GM23338 (cell line): Measurements from ENCODE around the gene SLC51A. TPM values are rescaled to one million over a fixed set of nuclear protein-coding genes. Genes with fewer than 3 reads are reported as not detected.
A peak's percentile ranks its signal among the peaks of the same experiment; 100 is the strongest.

Source experiments
- ATAC-seq: fragments of 200-7000 bp; cut with Tn5 transposase; 3 replicates; pipeline ENCODE4 v1.9.1; 2020
- DNase-seq: peaks from one replicate; pipeline ENCODE4 v3.0.0-alpha.2; 2015; ENCODE audit warnings: low spot score
- H2AFZ ChIP-seq: fragments of 200-600 bp; sonication (generic); 2 replicates; pipeline ENCODE4 v1.8.0; 2016; ENCODE audit warnings: antibody characterized with exemption, mild to moderate bottlenecking, moderate library complexity
- H3F3A ChIP-seq: fragments of 200-600 bp; sonication (generic); replicated peaks from 2 replicates; pipeline ENCODE4 v1.8.0; 2017; ENCODE audit warnings: antibody characterized with exemption, mixed run types, low read depth
- H3K27ac ChIP-seq: fragments of 200-600 bp; sonication (generic); 2 replicates; pipeline ENCODE4 v1.6.1; 2016; ENCODE audit warnings: low read depth
- H3K27me3 ChIP-seq: fragments of 200-600 bp; sonication (generic); 2 replicates; pipeline ENCODE4 v1.8.0; 2016; ENCODE audit warnings: mild to moderate bottlenecking, mixed run types, moderate library complexity; ENCODE audit not compliant: insufficient read depth
- H3K36me3 ChIP-seq: fragments of 200-600 bp; sonication (generic); 2 replicates; pipeline ENCODE4 v1.8.0; 2016; ENCODE audit warnings: mild to moderate bottlenecking; ENCODE audit not compliant: insufficient read depth
- H3K4me1 ChIP-seq: fragments of 200-600 bp; sonication (generic); 2 replicates; pipeline ENCODE4 v1.8.0; 2016; ENCODE audit warnings: mild to moderate bottlenecking, moderate library complexity; ENCODE audit not compliant: insufficient read depth
- H3K4me2 ChIP-seq: fragments of 200-600 bp; sonication (generic); 2 replicates; pipeline ENCODE4 v1.7.1; 2017; ENCODE audit warnings: mixed run types
- H3K4me3 ChIP-seq: fragments of 200-600 bp; sonication (generic); 2 replicates; pipeline ENCODE4 v1.6.1; 2016; ENCODE audit warnings: mixed run types
- H3K79me2 ChIP-seq: fragments of 200-600 bp; sonication (generic); replicated peaks from 2 replicates; pipeline ENCODE4 v1.8.0; 2017; ENCODE audit warnings: mild to moderate bottlenecking; ENCODE audit not compliant: insufficient read depth
- H3K9me2 ChIP-seq: fragments of 200-600 bp; sonication (generic); 2 replicates; pipeline ENCODE4 v1.8.0; 2017; ENCODE audit not compliant: insufficient read depth
- H4K20me1 ChIP-seq: fragments of 200-600 bp; sonication (generic); replicated peaks from 2 replicates; pipeline ENCODE4 v1.8.0; 2017; ENCODE audit warnings: mild to moderate bottlenecking; ENCODE audit not compliant: insufficient read depth
- H3K27ac Mint-ChIP-seq: 2 replicates; pipeline ENCODE4 v1.8.0; 2020; ENCODE audit warnings: inconsistent platforms, mild to moderate bottlenecking, moderate library complexity, mixed read lengths
- H3K27me3 Mint-ChIP-seq: 3 replicates; pipeline ENCODE4 v1.8.0; 2022; ENCODE audit warnings: low read depth, mild to moderate bottlenecking, moderate library complexity, mixed read lengths, inconsistent platforms; ENCODE audit not compliant: insufficient read depth, poor library complexity
- H3K36me3 Mint-ChIP-seq: 3 replicates; pipeline ENCODE4 v1.8.0; 2021; ENCODE audit warnings: low read depth, mild to moderate bottlenecking, inconsistent platforms, moderate library complexity, mixed read lengths
- H3K4me1 Mint-ChIP-seq: 3 replicates; pipeline ENCODE4 v1.8.0; 2020; ENCODE audit warnings: mild to moderate bottlenecking, inconsistent platforms, mixed read lengths
- H3K4me3 Mint-ChIP-seq: 3 replicates; pipeline ENCODE4 v1.8.0; 2021; ENCODE audit warnings: moderate library complexity, mild to moderate bottlenecking, inconsistent platforms, mixed read lengths
- H3K9me3 Mint-ChIP-seq: 3 replicates; pipeline ENCODE4 v1.8.0; 2020; ENCODE audit warnings: moderate library complexity, mild to moderate bottlenecking, inconsistent platforms, mixed read lengths
- CREB1 ChIP-seq: fragments of 250-450 bp; sonication (Bioruptor Pico); IDR thresholded peaks from 2 replicates; pipeline ENCODE4 v1.5.0; 2020; ENCODE audit warnings: low read depth, mild to moderate bottlenecking, moderate library complexity
- ETS1 ChIP-seq: IDR thresholded peaks from 2 replicates; pipeline ENCODE4 v1.6.1; 2016; ENCODE audit warnings: antibody characterized with exemption
- EZH2 ChIP-seq: fragments of 200-600 bp; sonication (generic); IDR thresholded peaks from one replicate; pipeline ENCODE4 v1.8.0; 2017; ENCODE audit warnings: antibody characterized with exemption, mild to moderate bottlenecking, low read depth; ENCODE audit not compliant: unreplicated experiment
- EZH2phosphoT487 ChIP-seq: fragments of 200-600 bp; sonication (generic); IDR thresholded peaks from one replicate; pipeline ENCODE4 v1.8.1; 2018; ENCODE audit warnings: antibody characterized with exemption; ENCODE audit not compliant: unreplicated experiment
- JUNB ChIP-seq: IDR thresholded peaks from one replicate; pipeline ENCODE4 v1.6.1; 2016; ENCODE audit warnings: antibody characterized with exemption; ENCODE audit not compliant: unreplicated experiment
- REST ChIP-seq: IDR thresholded peaks from one replicate; pipeline ENCODE4 v1.6.1; 2018; ENCODE audit warnings: antibody characterized with exemption; ENCODE audit not compliant: unreplicated experiment
- STAT1 ChIP-seq: IDR thresholded peaks from one replicate; pipeline ENCODE4 v1.6.1; 2016; ENCODE audit warnings: antibody characterized with exemption; ENCODE audit not compliant: unreplicated experiment
- ZNF114 ChIP-seq: fragments of 250-450 bp; sonication (Bioruptor Pico); IDR thresholded peaks from 2 replicates; pipeline ENCODE4 v1.5.0; 2020; ENCODE audit warnings: mild to moderate bottlenecking, moderate library complexity
- polyA plus RNA-seq: library from polyadenylated mRNA; unstranded; fragments of >200 nt; fragmentation: Nextera tagmentation; extraction: Ambion mirVana; gene quantifications from 2 replicates; pipeline ENCODE4 v1.2.1, GENCODE V29; 2016
- total RNA-seq: library from RNA; depleted of rRNA; stranded (reverse); fragments of >200 nt; shearing (Covaris generic); gene quantifications from 2 replicates; pipeline ENCODE4 v1.2.3, GENCODE V29; 2014

SLC51A gene
- total and polyA plus RNA-seq, 2 experiments from 2014 or later: 4.0 to 6.7 TPM

- Mint-ChIP-seq H3K4me3 (no peak overlapping the region; the same call in 2 of the 3 replicates), H3K27ac (no peak overlapping the region), H3K36me3 (peaks cover 4% of the 10 kb centered on the region; the same call in 1 of the 3 replicates), H3K9me3 (no peaks in the 10 kb centered on the region; the same call in 2 of the 3 replicates), H3K4me1 (peaks cover 29% of the 10 kb centered on the region), H3K27me3 (peaks cover 12% of the 10 kb centered on the region)
- H3K9me2 ChIP-seq: no peaks in the 10 kb centered on the region
- H2AFZ ChIP-seq: no peak overlapping the region
- no peak for TF ChIP-seq EZH2phosphoT487
- H3F3A ChIP-seq: peaks cover 14% of the 10 kb centered on the region
- no peaks in the 10 kb centered on the region for H3K79me2 ChIP-seq
- no peaks in the 10 kb centered on the region for H3K27me3 ChIP-seq
- no peaks in the 10 kb centered on the region; the same call in 1 of the 2 replicates for H3K36me3 ChIP-seq
- H3K4me3 ChIP-seq: no peak overlapping the region
- H4K20me1 ChIP-seq: no peaks in the 10 kb centered on the region
- H3K27ac ChIP-seq: no peak overlapping the region
- no peak overlapping the region for H3K4me2 ChIP-seq
- DNase-seq: no peak
- ATAC-seq: no peak
- H3K4me1 ChIP-seq: peaks cover 9% of the 10 kb centered on the region; the same call in 1 of the 2 replicates
Observed at GRCh38 chr3:196218155-196218712, 1.9 kb downstream of the SLC51A start.

GRCh38 chr3:196219194-196219969 lies 3.0 kb downstream of the SLC51A start:
- peak; percentile 39 for DNase-seq
- Histone ChIP-seq H3F3A (peaks cover 13% of the 10 kb centered on the region), H3K4me2 (no peak overlapping the region), H3K4me1 (peaks cover 9% of the 10 kb centered on the region; the same call in 1 of the 2 replicates), H3K27ac (no peak overlapping the region), H4K20me1 (no peaks in the 10 kb centered on the region), H3K9me2 (no peaks in the 10 kb centered on the region), H2AFZ (no peak overlapping the region), H3K4me3 (no peak overlapping the region), H3K79me2 (no peaks in the 10 kb centered on the region), H3K36me3 (no peaks in the 10 kb centered on the region; the same call in 1 of the 2 replicates), H3K27me3 (no peaks in the 10 kb centered on the region)
- Mint-ChIP-seq H3K9me3 (no peaks in the 10 kb centered on the region; the same call in 2 of the 3 replicates), H3K27ac (no peak overlapping the region), H3K4me1 (peaks cover 27% of the 10 kb centered on the region), H3K4me3 (no peak overlapping the region), H3K36me3 (peaks cover 4% of the 10 kb centered on the region; the same call in 1 of the 3 replicates), H3K27me3 (peaks cover 12% of the 10 kb centered on the region)
- ATAC-seq: no peak
- no peak for TF ChIP-seq ZNF114 (CRISPR knock-in tag)
- TF ChIP-seq STAT1: no peak
- no peak for TF ChIP-seq REST
- no peak for TF ChIP-seq EZH2
- no peak for TF ChIP-seq JUNB
- no peak for TF ChIP-seq CREB1
- no peak for TF ChIP-seq ETS1
